Testis (tissue), 2 donors: Measurements from ENCODE around the gene HRH1.

ENCODE experiments used
- CTCF ChIP-seq, 3 experiments: fragments of 450-650 bp in 2 of 3; fragments of 200-600 bp in 1 of 3; sonication (generic) in 1 of 3; IDR thresholded peaks; one replicate each; pipeline ENCODE4 v1.5.1; 2016 to 2019; ENCODE audit warnings: antibody characterized with exemption in 3 of 3, mild to moderate bottlenecking in 2 of 3, moderate library complexity in 1 of 3
- POLR2A ChIP-seq: fragments of 450-650 bp; IDR thresholded peaks from one replicate; pipeline ENCODE4 v1.6.1; 2017; ENCODE audit warnings: antibody characterized with exemption, mild to moderate bottlenecking, moderate library complexity

GRCh38 chr3:11118181-11118682 is 36.1 kb upstream of the HRH1 start:
- no peak for TF ChIP-seq POLR2A
- no peak for TF ChIP-seq CTCF (IDR thresholded peaks at IDR 0.05)
